K562 (cell line): ENCODE measurements around the gene DTNBP1. TPM values are rescaled to one million over a fixed set of nuclear protein-coding genes. Genes with fewer than 3 reads are reported as not detected.

Experiments
- ATAC-seq: fragments of 200-7000 bp; cut with Tn5 transposase; 3 replicates; pipeline ENCODE4 v1.9.1; 2020; ENCODE audit warnings: moderate library complexity
- BruUV-seq: library from RNA; stranded (reverse); fragments of 400-500 nt; replicated peaks from 2 replicates; lab custom pipeline; 2021; lab: Mats Ljungman, UMichigan
- CTCF ChIA-PET: fragments of 300-600 bp; formaldehyde crosslinking; extraction: SDS; loops from one replicate; lab custom pipeline; 2021; ENCODE audit warnings: low intra/inter-chr PET ratio; lab: Yijun Ruan, JAX
- POLR2A ChIA-PET: fragments of 300-600, 350-650 bp; sonication (Branson Sonifier 250); formaldehyde crosslinking; extraction: SDS; loops from one replicate; lab custom pipeline; 2021; ENCODE audit warnings: antibody characterized with exemption, inconsistent platforms; lab: Yijun Ruan, JAX
- DNase-seq, 4 experiments: peaks; one replicate each; pipeline versions ENCODE4 v3.0.0 to v3.0.0-alpha.2; 2011 to 2018; ENCODE audit warnings: low spot score in 3 of 4, mixed read lengths in 3 of 4; ENCODE audit errors: extremely low read depth in 1 of 4
- FAIRE-seq: peaks from 2 replicates; lab custom pipeline; 2011; peaks lifted over from hg19 to GRCh38; lab: Jason Lieb, UNC
- H2AFZ ChIP-seq: 2 replicates; pipeline ENCODE4 v1.6.0; 2011; ENCODE audit warnings: low read depth, low read length, control low read depth, inconsistent platforms
- H3K27ac ChIP-seq: fragments of 200-600 bp; 3 replicates; pipeline ENCODE4 v1.8.0; 2011; ENCODE audit warnings: low read depth, mild to moderate bottlenecking, control low read depth, inconsistent platforms, low read length, moderate library complexity, mixed read lengths; ENCODE audit errors: extremely low read depth
- H3K27me3 ChIP-seq, 2 experiments: fragments of 300-600 bp in 1 of 2; 2 replicates in 1 of 2; 3 replicates in 1 of 2; pipeline versions ENCODE4 v1.6.0 to v1.8.0; 2011; ENCODE audit warnings: inconsistent platforms in 2 of 2, low read length in 2 of 2, mild to moderate bottlenecking in 1 of 2, mixed read lengths in 1 of 2, moderate library complexity in 1 of 2; ENCODE audit not compliant: control insufficient read depth in 2 of 2, insufficient read depth in 2 of 2
- H3K36me3 ChIP-seq: fragments of 300-600 bp; 3 replicates; pipeline ENCODE4 v1.8.0; 2011; ENCODE audit warnings: mild to moderate bottlenecking, low read length, inconsistent platforms; ENCODE audit not compliant: control insufficient read depth, insufficient read depth
- H3K4me1 ChIP-seq, 2 experiments: fragments of 200-600 bp in 1 of 2; replicated peaks in 1 of 2; 2 replicates in 1 of 2; 3 replicates in 1 of 2; pipeline versions ENCODE4 v1.5.1 to v1.8.0; 2011; ENCODE audit warnings: inconsistent platforms in 2 of 2, low read length in 2 of 2, mild to moderate bottlenecking in 1 of 2, mixed read lengths in 1 of 2, moderate library complexity in 1 of 2; ENCODE audit not compliant: control insufficient read depth in 2 of 2, insufficient read depth in 2 of 2
- H3K4me2 ChIP-seq: 2 replicates; pipeline ENCODE4 v1.6.1; 2011; ENCODE audit warnings: low read length, control low read depth, inconsistent platforms, mixed read lengths; ENCODE audit not compliant: insufficient read depth
- H3K4me3 ChIP-seq: fragments of 200-600 bp; sonication (generic), shearing (Covaris generic); 2 replicates; pipeline ENCODE4 v1.5.1; 2016; ENCODE audit warnings: control low read depth, inconsistent platforms
- H3K79me2 ChIP-seq: fragments of 200-600 bp; 3 replicates; pipeline ENCODE4 v1.8.0; 2011; ENCODE audit warnings: low read length, inconsistent platforms; ENCODE audit not compliant: control insufficient read depth, insufficient read depth
- H3K9ac ChIP-seq, 2 experiments: 2 replicates each; pipeline versions ENCODE4 v1.6.0 to v1.6.1; 2011; ENCODE audit warnings: low read depth in 2 of 2, low read length in 2 of 2, control low read depth in 1 of 2, inconsistent platforms in 1 of 2, mild to moderate bottlenecking in 1 of 2, mixed read lengths in 1 of 2; ENCODE audit not compliant: insufficient read depth in 1 of 2
- H3K9me1 ChIP-seq: one replicate; pipeline ENCODE4 v1.6.0; 2011; ENCODE audit warnings: inconsistent platforms, mild to moderate bottlenecking, low read length, moderate library complexity; ENCODE audit not compliant: control insufficient read depth, insufficient read depth
- H3K9me3 ChIP-seq: replicated peaks from 2 replicates; pipeline ENCODE4 v1.5.1; 2011; ENCODE audit warnings: low read depth, low read length, inconsistent platforms; ENCODE audit not compliant: control insufficient read depth, insufficient read depth
- H4K20me1 ChIP-seq: replicated peaks from 2 replicates; pipeline ENCODE4 v1.6.1; 2011; ENCODE audit warnings: low read length, inconsistent platforms, mixed read lengths; ENCODE audit not compliant: control insufficient read depth, insufficient read depth
- CBFA2T3 ChIP-seq: fragments of 450-650 bp; IDR thresholded peaks from 2 replicates; pipeline ENCODE4 v1.6.1; 2017
- E2F8 ChIP-seq: fragments of 450-650 bp; IDR thresholded peaks from 2 replicates; pipeline ENCODE4 v1.7.1; 2018; ENCODE audit warnings: mild to moderate bottlenecking, low read depth; ENCODE audit not compliant: partially characterized antibody
- FOS ChIP-seq: IDR thresholded peaks from 3 replicates; pipeline ENCODE4 v1.6.1; 2011; ENCODE audit not compliant: insufficient read length; ENCODE audit errors: extremely low read depth
- MCM7 ChIP-seq, 2 experiments: fragments of 450-650 bp; IDR thresholded peaks; 2 replicates each; pipeline ENCODE4 v1.6.1; 2016 to 2018
- PHF20 ChIP-seq: fragments of 450-650 bp; IDR thresholded peaks from 2 replicates; pipeline ENCODE4 v1.6.1; 2018; ENCODE audit not compliant: partially characterized antibody
- SRSF7 ChIP-seq: fragments of 200-400 bp; formaldehyde crosslinking; optimal IDR thresholded peaks from 2 replicates; pipeline ENCODE3; 2017; ENCODE audit warnings: mild to moderate bottlenecking, low read depth, low read length
- TSC22D4 ChIP-seq: fragments of 450-650 bp; IDR thresholded peaks from 2 replicates; pipeline ENCODE4 v1.6.1; 2016; ENCODE audit warnings: missing genetic modification characterization, missing biosample characterization, control low read depth
- U2AF2 ChIP-seq: fragments of 200-400 bp; formaldehyde crosslinking; optimal IDR thresholded peaks from 2 replicates; pipeline ENCODE3; 2017; ENCODE audit warnings: low read depth, mild to moderate bottlenecking, low read length
- ZFP30 ChIP-seq: fragments of 250-450 bp; sonication (Bioruptor Pico); IDR thresholded peaks from 2 replicates; pipeline ENCODE4 v1.8.0; 2022; ENCODE audit warnings: moderate library complexity, mild to moderate bottlenecking, inconsistent platforms, borderline replicate concordance
- ZNF609 ChIP-seq: sonication (generic); formaldehyde crosslinking; IDR thresholded peaks from 2 replicates; pipeline ENCODE4 v1.8.1; 2023; ENCODE audit warnings: missing genetic modification reagents, mild to moderate bottlenecking, borderline replicate concordance
- ZNF75A ChIP-seq: fragments of 450-650 bp; formaldehyde crosslinking; IDR thresholded peaks from 2 replicates; pipeline ENCODE4 v1.4.0; 2020; ENCODE audit warnings: mild to moderate bottlenecking
- WGBS: fragments of 100-300 bp; shearing (Covaris generic); methylation state at CpG from one replicate; pipeline ENCODE4 v1.1.6; 2016; ENCODE audit warnings: low coverage, mixed read lengths; ENCODE audit not compliant: insufficient coverage; ENCODE audit errors: missing lambda C conversion rate; 5-methylcytosine and 5-hydroxymethylcytosine counted together
- in situ Hi-C: fragments of 300-500 bp; cut with MboI; formaldehyde crosslinking; loops from 4 replicates; pipeline ENCODE4 v1.15.0; 2018; ENCODE audit warnings: inconsistent platforms, mixed read lengths
- intact Hi-C: fragments of 100-400 bp; cut with micrococcal nuclease; formaldehyde crosslinking; loops from 2 replicates; pipeline ENCODE4 v1.14.2; 2022
- polyA plus RNA-seq, 8 experiments: library from polyadenylated mRNA; depleted of rRNA in 4 of 8; stranded (reverse) in 5 of 8; unstranded in 3 of 8; fragments of >200 nt; fragmentation: Nextera tagmentation in 2 of 8; fragmentation: Illumina TruSeq in 1 of 8; extraction: Ambion mirVana in 2 of 8; extraction: Trizol in 1 of 8; gene quantifications; 2 replicates each; pipeline versions ENCODE4 v1.2.1 to v1.2.3, GENCODE V29; 2011 to 2014; ENCODE audit warnings: inconsistent platforms in 1 of 8, missing spikeins in 1 of 8
- total RNA-seq, 7 experiments: library from RNA; depleted of rRNA in 6 of 7; stranded (reverse); fragments of >200 nt in 6 of 7; fragmentation: Illumina TruSeq in 2 of 7; extraction: Trizol in 2 of 7; gene quantifications; 2 replicates each; pipeline versions ENCODE4 v1.2.1 to v1.2.3, GENCODE V29; 2011 to 2021; ENCODE audit warnings: low replicate concordance in 1 of 7
- TF ChIP-seq, protein P1 (sequence below): fragments of 450-650 bp; IDR thresholded peaks from 2 replicates; pipeline ENCODE4 v1.6.1; 2016; ENCODE audit warnings: borderline replicate concordance

Gene DTNBP1
- total and polyA plus RNA-seq, 9 of the 15 experiments (the other 6 are each of a cell fraction or from before 2014, with no cell fraction given) = 16.7 to 54.5 (median 21.4) TPM

DNA sequence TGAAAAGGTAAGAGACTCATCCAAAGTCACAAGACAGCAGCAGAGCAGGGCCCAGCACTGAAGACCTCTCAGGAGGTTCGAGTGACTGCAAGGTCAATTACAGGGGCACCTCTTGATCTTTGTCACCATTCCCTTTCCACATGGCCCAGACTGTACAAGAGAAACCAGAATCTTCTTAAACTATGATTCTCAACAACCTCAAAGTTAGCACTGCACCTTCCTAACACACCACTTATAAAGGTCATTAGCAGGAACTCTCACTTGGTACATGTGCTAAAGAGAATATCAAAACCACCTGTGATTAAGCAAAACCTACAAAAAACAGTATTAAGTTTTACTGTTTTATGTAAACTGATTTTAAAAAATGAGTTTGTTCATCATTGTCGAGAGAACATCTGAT, 70.2 kb downstream of the DTNBP1 start:
- Histone ChIP-seq H3K4me3 (no peak overlapping the region), H3K36me3 (no peaks in the 10 kb centered on the region), H3K9ac (no peak overlapping the region), H3K9me1 (no peaks in the 10 kb centered on the region), H3K27me3 (no peaks in the 10 kb centered on the region), H3K9me3 (no peaks in the 10 kb centered on the region), H4K20me1 (no peaks in the 10 kb centered on the region), H3K27ac (no peak overlapping the region), H3K4me2 (no peak overlapping the region), H3K79me2 (no peaks in the 10 kb centered on the region), H2AFZ (no peak overlapping the region), H3K4me1 (0 out of 5 replicates have a peak, but pooled peaks cover 0 to 4% of the 10 kb centered on the region in 2 experiments)
- ATAC-seq (no peak), DNase-seq (no peak), FAIRE-seq (no peak)
- ChIA-PET CTCF (no interaction called here), POLR2A (no interaction called here)
- in situ Hi-C loops (no loop called here), intact Hi-C loops (no loop called here)
- BruUV-seq = no TSS peak
- TF ChIP-seq, protein P1, sequence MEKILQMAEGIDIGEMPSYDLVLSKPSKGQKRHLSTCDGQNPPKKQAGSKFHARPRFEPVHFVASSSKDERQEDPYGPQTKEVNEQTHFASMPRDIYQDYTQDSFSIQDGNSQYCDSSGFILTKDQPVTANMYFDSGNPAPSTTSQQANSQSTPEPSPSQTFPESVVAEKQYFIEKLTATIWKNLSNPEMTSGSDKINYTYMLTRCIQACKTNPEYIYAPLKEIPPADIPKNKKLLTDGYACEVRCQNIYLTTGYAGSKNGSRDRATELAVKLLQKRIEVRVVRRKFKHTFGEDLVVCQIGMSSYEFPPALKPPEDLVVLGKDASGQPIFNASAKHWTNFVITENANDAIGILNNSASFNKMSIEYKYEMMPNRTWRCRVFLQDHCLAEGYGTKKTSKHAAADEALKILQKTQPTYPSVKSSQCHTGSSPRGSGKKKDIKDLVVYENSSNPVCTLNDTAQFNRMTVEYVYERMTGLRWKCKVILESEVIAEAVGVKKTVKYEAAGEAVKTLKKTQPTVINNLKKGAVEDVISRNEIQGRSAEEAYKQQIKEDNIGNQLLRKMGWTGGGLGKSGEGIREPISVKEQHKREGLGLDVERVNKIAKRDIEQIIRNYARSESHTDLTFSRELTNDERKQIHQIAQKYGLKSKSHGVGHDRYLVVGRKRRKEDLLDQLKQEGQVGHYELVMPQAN = no peak
- no peak for TF ChIP-seq FOS
- no peak for TF ChIP-seq U2AF2
- no peak for TF ChIP-seq TSC22D4 (tag)
- TF ChIP-seq MCM7 (IDR thresholded peaks at IDR 0.05) = no peak
- no peak for TF ChIP-seq E2F8
- TF ChIP-seq PHF20 = no peak
- TF ChIP-seq SRSF7 = no peak
- no peak for TF ChIP-seq ZNF609 (CRISPR knock-in tag)
- TF ChIP-seq ZNF75A = no peak
- no peak for TF ChIP-seq ZFP30 (CRISPR knock-in tag)
- no peak for TF ChIP-seq CBFA2T3
- WGBS = 39% methylated on average over 2 of the region's 2 CpGs
